ENCODE results near the gene PSKH1.
"Not testable (repeated sequence)": the region's sequence is repeated elsewhere in the genome, so short reads cannot be mapped to it uniquely, and the experiment has no call there.

PSKH1 gene

GRCh38 chr16:67885545-67885944 is 7.5 kb upstream of the PSKH1 start:
- no peak overlapping the region for H3K4me3 ChIP-seq (ENCODE audit: low read depth, low read length)

GRCh38 chr16:67885976-67886375 is 7.1 kb upstream of the PSKH1 start:
- no peak overlapping the region for H3K4me3 ChIP-seq (ENCODE audit: low read depth, low read length)

- H3K4me3 ChIP-seq (ENCODE audit: low read depth, low read length) = no peak overlapping the region
Observed at GRCh38 chr16:67886387-67886786, 6.7 kb upstream of the PSKH1 start.

- no peak overlapping the region for H3K4me3 ChIP-seq (ENCODE audit: low read depth, low read length)
Observed at GRCh38 chr16:67888331-67888730, 4.7 kb upstream of the PSKH1 start.

- H3K4me3 ChIP-seq (ENCODE audit: low read depth, low read length) = peak overlapping the region; percentile 24
Observed at GRCh38 chr16:67892375-67892774, 679 bp upstream of the PSKH1 start.

- H3K4me3 ChIP-seq (ENCODE audit: low read depth, low read length) = peak overlapping the region; percentile 93
Observed at GRCh38 chr16:67893743-67894399, 817 bp downstream of the PSKH1 start.

GRCh38 chr16:67897231-67897630 is 4.2 kb downstream of the PSKH1 start:
- no peak overlapping the region for H3K4me3 ChIP-seq (ENCODE audit: low read depth, low read length)

GRCh38 chr16:67901734-67902133 is 8.7 kb downstream of the PSKH1 start:
- H3K4me3 ChIP-seq (ENCODE audit: low read depth, low read length) = no peak overlapping the region

- no peak overlapping the region for H3K4me3 ChIP-seq (ENCODE audit: low read depth, low read length)
Observed at GRCh38 chr16:67902831-67903230, 9.8 kb downstream of the PSKH1 start.

GRCh38 chr16:67907397-67908180 is 14.5 kb downstream of the PSKH1 start:
- no peak overlapping the region for H3K4me3 ChIP-seq (ENCODE audit: low read depth, low read length)

- no peak overlapping the region for H3K4me3 ChIP-seq (ENCODE audit: low read depth, low read length)
Observed at GRCh38 chr16:67909056-67909742, 16.1 kb downstream of the PSKH1 start.

GRCh38 chr16:67910158-67910557 is 17.1 kb downstream of the PSKH1 start:
- no peak overlapping the region for H3K4me3 ChIP-seq (ENCODE audit: low read depth, low read length)

GRCh38 chr16:67914758-67915495 is 21.9 kb downstream of the PSKH1 start:
- no peak overlapping the region for H3K4me3 ChIP-seq (ENCODE audit: low read depth, low read length)

- not testable (repeated sequence) for H3K4me3 ChIP-seq (ENCODE audit: low read depth, low read length)
Observed at GRCh38 chr16:67915496-67915769, 22.4 kb downstream of the PSKH1 start.

GRCh38 chr16:67915831-67916723 is 23.0 kb downstream of the PSKH1 start:
- no peak overlapping the region for H3K4me3 ChIP-seq (ENCODE audit: low read depth, low read length)

- no peak overlapping the region for H3K4me3 ChIP-seq (ENCODE audit: low read depth, low read length)
Observed at GRCh38 chr16:67917140-67917851, 24.2 kb downstream of the PSKH1 start.

- no peak overlapping the region for H3K4me3 ChIP-seq (ENCODE audit: low read depth, low read length)
Observed at GRCh38 chr16:67917852-67918236, 24.8 kb downstream of the PSKH1 start.

GRCh38 chr16:67919622-67920221 is 26.7 kb downstream of the PSKH1 start:
- H3K4me3 ChIP-seq (ENCODE audit: low read depth, low read length) = no peak overlapping the region

- no peak overlapping the region for H3K4me3 ChIP-seq (ENCODE audit: low read depth, low read length)
Observed at GRCh38 chr16:67922221-67922620, 29.2 kb downstream of the PSKH1 start.
